Fibroblast of pulmonary artery (primary cell): Measurements from ENCODE around the gene PRMT3.

Source experiments
- DNase-seq: peaks from one replicate; pipeline ENCODE4 v3.0.0-alpha.2; 2010; ENCODE audit warnings: low read depth
- H3K4me3 ChIP-seq: replicated peaks from 2 replicates; pipeline ENCODE4 v1.5.1; 2011; ENCODE audit warnings: low read depth, mild to moderate bottlenecking, control low read depth, low read length, moderate library complexity
- CTCF ChIP-seq: IDR thresholded peaks from 2 replicates; pipeline ENCODE4 v1.5.1; 2011; ENCODE audit warnings: mild to moderate bottlenecking, control low read depth, low read length, inconsistent platforms; ENCODE audit errors: missing control alignments

The PRMT3 gene

DNA sequence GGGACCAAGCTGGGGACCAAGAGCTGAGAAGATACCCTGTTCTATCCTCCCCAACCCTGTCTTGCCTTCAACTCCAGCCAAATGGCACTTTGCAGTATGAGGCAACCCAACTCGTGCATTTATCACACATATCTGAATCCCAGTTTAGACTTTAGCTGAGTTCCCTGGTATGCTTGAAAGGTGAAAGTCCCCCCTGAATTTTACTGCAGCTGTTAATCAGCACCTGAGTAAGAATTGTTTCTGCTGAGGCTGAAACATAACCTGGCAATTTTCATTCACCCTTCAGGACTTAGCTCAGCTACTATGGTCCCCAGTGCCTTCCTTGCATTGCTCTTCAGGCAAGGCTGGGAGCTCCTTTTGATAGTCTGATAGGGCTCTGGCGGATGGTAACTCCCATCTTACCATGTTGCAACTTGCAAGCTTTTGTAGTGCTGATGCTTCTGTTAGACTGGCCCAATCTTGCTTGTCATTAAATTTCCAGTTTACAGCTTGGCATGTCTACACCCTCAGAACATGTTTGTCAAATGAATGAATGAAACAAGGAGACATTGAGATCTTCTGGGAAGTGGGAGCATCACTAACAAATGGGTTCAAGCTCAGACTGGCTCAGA, 147.9 kb downstream of the PRMT3 start:
- no peak for DNase-seq
- no peak for TF ChIP-seq CTCF
- no peak overlapping the region for H3K4me3 ChIP-seq

DNA sequence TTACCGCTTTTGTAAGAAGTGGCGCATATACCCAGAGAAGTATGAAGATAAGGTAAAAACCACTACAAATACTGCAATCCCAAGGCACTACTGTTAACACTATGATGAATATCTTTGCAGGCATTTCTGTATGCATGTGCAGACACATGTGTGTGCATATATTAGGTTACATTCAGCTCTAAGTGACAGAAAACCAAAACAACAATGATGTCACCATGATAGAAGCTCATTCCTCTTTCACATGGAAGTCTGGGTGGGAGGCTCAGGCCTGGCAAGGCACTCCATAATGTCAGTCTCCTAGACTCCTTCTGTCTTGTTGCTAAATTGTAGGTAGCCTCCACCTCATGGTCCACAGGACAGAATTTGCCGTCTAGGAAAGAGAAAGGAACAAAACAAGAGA, 148.8 kb downstream of the PRMT3 start:
- H3K4me3 ChIP-seq = no peak overlapping the region
- no peak for DNase-seq
- TF ChIP-seq CTCF = no peak

DNA sequence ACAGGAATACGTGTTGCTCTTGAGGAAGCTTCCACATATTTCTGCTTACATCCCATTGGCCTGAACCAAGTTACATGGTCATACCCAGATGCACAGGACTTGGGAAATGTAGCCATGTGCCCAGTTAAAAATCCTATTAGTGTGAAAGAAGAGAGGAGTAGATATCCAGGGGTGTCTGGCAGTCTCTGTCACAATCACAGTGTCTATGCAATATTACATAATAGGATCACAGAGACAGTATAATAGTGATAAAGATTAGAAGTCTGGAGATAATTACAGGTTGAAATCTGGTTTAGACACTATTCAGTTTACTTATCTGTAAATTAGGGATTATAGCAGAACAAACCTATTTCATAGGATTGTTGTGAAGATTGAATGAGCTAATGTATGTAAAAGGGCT, 149.3 kb downstream of the PRMT3 start:
- no peak for TF ChIP-seq CTCF
- DNase-seq = no peak
- no peak overlapping the region for H3K4me3 ChIP-seq

GRCh38 chr11:20541503-20541902, 154.0 kb downstream of the PRMT3 start:
- no peak overlapping the region for H3K4me3 ChIP-seq
- no peak for DNase-seq
- TF ChIP-seq CTCF = no peak

GRCh38 chr11:20544603-20545237, 157.2 kb downstream of the PRMT3 start:
- H3K4me3 ChIP-seq = no peak overlapping the region
- no peak for DNase-seq
- TF ChIP-seq CTCF = no peak

- DNase-seq = no peak
- TF ChIP-seq CTCF = no peak
- no peak overlapping the region for H3K4me3 ChIP-seq
These were observed 159.9 kb downstream of the PRMT3 start for GRCh38 chr11:20547411-20547810.

DNA sequence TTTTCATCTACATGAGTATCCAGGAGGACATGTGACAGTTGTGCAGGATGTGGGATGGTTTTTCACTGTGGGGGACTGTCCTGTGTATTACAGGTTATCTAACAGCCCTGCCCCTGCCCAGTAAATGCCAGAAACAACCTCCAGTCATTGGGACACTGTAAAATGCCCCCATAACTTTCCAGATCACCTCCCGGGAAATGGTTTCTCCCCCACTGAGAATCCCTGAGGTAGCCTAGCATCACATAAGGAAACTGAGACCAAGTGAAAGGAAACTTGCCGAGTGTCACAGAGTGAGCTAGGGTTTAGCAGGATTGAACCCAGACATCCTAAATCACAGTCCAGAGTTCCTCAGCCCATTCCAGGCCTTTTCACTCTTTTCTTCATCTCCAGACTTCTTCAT, 163.6 kb downstream of the PRMT3 start:
- H3K4me3 ChIP-seq = no peak overlapping the region
- no peak for DNase-seq
- no peak for TF ChIP-seq CTCF
